ENCODE data around the gene TTC7B.

DNA sequence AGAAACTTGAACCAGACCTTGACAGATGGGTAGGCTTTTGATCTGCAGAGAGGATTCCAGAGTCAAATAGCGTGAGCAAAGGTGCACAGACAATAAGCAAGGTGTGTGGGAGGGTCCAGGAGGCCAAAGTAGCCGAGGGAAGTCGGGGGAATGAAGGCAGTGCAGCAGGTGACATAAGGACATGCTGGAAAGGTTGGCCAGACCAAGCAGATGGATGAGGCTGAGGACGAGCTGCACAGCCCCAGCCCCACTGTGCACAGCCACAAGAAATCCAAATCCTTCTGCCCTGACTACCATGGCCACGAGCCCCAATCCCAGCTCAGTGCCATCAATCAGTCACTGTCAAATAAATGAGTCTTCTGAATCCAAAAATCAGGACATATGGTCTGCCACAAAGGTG, 5.4 kb downstream of the TTC7B start:
- TF ChIP-seq, protein P1, sequence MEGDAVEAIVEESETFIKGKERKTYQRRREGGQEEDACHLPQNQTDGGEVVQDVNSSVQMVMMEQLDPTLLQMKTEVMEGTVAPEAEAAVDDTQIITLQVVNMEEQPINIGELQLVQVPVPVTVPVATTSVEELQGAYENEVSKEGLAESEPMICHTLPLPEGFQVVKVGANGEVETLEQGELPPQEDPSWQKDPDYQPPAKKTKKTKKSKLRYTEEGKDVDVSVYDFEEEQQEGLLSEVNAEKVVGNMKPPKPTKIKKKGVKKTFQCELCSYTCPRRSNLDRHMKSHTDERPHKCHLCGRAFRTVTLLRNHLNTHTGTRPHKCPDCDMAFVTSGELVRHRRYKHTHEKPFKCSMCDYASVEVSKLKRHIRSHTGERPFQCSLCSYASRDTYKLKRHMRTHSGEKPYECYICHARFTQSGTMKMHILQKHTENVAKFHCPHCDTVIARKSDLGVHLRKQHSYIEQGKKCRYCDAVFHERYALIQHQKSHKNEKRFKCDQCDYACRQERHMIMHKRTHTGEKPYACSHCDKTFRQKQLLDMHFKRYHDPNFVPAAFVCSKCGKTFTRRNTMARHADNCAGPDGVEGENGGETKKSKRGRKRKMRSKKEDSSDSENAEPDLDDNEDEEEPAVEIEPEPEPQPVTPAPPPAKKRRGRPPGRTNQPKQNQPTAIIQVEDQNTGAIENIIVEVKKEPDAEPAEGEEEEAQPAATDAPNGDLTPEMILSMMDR (IDR thresholded peaks at IDR 0.05): no peak
- TF ChIP-seq POLR2A (IDR thresholded peaks at IDR 0.05): no peak
